ENCODE data around the gene RORC.

Gene RORC

DNA sequence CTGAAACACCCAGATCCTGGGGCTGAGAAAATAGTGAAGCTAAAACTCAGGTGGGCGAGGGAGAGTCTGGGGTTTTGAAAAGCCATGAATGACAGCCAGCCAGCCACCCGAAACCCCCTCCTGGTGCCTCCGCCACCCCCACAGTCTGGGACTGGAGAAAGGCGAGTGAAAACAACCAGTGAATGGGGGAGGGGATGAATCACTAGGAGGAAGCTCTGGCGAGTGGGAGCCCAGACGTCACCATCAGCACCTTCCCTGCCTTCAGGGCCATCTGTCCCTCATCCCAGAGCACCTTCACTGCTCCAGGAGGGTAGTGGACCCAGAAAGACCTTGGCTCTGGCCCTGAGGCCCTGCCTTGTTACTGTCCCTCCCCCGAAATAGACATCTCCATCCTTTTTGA lies 9.2 kb downstream of the RORC start:
- H3K4me3 ChIP-seq (ENCODE audit: low read length), result no peak overlapping the region
- H3K9me3 ChIP-seq (ENCODE audit: control insufficient read depth, low read depth, low read length), result no peaks in the 10 kb centered on the region
- no peaks in the 10 kb centered on the region for H3K27me3 ChIP-seq (ENCODE audit: control insufficient read depth, insufficient read depth, low read length)
- H3K9ac ChIP-seq (ENCODE audit: low read length), result no peak overlapping the region
- no peak overlapping the region for H3K27ac ChIP-seq (ENCODE audit: low read length)
- no peaks in the 10 kb centered on the region for H3K36me3 ChIP-seq (ENCODE audit: control insufficient read depth, low read depth, low read length)
- peaks cover 15% of the 10 kb centered on the region for H3K4me1 ChIP-seq (ENCODE audit: control insufficient read depth, low read depth, low read length)

DNA sequence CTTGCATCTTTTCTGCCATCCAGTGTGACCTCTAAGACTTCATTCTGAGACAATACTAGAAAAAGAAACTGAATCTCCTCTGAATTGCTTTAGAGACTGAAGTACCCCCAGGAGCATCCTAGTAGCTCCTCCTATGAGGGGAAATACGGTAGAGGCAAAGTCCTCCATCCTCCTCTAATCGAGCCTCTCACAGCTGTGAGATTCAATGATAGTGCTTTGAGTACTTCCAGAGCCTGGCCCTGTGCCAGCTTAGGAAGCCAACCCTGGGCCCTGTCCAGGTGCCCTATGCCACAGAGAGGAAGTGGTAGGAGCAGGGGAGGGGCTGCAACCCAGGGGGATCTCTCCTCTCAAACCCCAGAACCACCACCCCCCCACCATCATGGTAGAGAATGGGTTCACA lies 10.7 kb downstream of the RORC start:
- H3K4me1 ChIP-seq (ENCODE audit: control insufficient read depth, low read depth, low read length), result peaks cover 8% of the 10 kb centered on the region
- H3K9me3 ChIP-seq (ENCODE audit: control insufficient read depth, low read depth, low read length), result no peaks in the 10 kb centered on the region
- no peaks in the 10 kb centered on the region for H3K36me3 ChIP-seq (ENCODE audit: control insufficient read depth, low read depth, low read length)
- no peak overlapping the region for H3K9ac ChIP-seq (ENCODE audit: low read length)
- no peak overlapping the region for H3K27ac ChIP-seq (ENCODE audit: low read length)
- H3K27me3 ChIP-seq (ENCODE audit: control insufficient read depth, insufficient read depth, low read length), result no peaks in the 10 kb centered on the region
- H3K4me3 ChIP-seq (ENCODE audit: low read length), result no peak overlapping the region

DNA sequence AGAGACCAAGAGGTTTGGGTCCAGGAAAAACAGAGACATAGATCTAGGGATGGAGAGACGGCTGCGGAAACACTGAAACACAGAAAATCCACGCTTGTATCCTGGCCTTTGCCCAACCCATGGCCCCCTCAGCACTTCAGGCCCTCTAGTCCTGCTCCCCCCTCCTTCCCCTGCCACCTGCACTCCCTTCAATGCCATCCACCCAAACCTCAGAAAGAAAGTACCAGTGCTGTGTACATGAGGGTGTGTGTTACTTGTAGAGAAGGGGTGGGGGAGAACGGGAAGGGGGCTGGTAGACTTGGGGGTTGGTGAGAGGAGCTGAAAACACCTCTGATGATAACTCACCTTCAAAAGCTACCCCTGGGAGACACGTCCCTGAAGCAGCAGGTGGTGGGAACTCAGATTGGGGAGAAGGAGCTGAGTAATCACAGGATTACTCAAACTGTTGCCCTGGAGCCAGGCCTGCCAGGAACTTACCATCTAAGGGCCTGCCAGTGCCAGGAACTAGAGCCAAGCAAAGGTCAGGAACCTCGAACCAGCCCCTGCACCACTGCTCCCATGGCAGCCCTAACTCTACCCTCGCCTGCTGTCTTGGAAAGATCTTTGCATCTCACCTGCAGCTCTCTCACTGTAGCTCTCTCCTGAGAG lies 11.5 kb downstream of the RORC start:
- H3K27me3 ChIP-seq (ENCODE audit: control insufficient read depth, insufficient read depth, low read length), result no peaks in the 10 kb centered on the region
- no peak overlapping the region for H3K9ac ChIP-seq (ENCODE audit: low read length)
- no peaks in the 10 kb centered on the region for H3K36me3 ChIP-seq (ENCODE audit: control insufficient read depth, low read depth, low read length)
- H3K4me3 ChIP-seq (ENCODE audit: low read length), result no peak overlapping the region
- no peaks in the 10 kb centered on the region for H3K9me3 ChIP-seq (ENCODE audit: control insufficient read depth, low read depth, low read length)
- H3K4me1 ChIP-seq (ENCODE audit: control insufficient read depth, low read depth, low read length), result peaks cover 4% of the 10 kb centered on the region
- no peak overlapping the region for H3K27ac ChIP-seq (ENCODE audit: low read length)

DNA sequence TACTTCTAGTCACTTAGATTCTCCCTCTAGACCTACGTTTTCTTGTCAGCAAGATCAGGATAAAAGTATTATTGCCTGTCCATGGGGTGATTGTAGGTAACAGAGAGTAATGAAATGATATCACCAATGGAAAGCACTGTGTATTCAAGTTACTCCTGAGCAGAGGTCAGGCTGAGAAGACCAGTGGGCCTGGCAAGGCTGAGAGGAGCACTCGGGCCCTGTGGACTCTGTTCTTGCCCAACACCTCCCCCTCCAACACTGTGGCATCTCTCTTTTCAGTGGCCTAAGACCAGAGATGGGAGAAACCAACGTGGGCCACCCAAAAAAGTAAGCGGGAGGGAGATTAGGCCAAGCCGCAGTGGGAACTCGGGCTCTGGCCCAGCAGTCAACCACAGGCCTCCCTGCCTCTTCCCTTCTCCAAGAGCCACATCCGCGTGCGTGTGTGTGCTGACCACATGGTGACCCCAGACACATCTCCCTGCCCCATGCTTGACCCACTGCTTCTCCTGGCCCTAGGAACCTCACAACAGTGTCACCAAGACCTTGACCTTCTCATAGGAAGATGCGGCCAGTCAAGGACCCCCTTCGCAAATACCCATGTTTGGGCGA lies 12.3 kb downstream of the RORC start:
- Histone ChIP-seq H3K9ac (ENCODE audit: low read length) (no peak overlapping the region), H3K9me3 (ENCODE audit: control insufficient read depth, low read depth, low read length) (no peaks in the 10 kb centered on the region), H3K4me1 (ENCODE audit: control insufficient read depth, low read depth, low read length) (peaks cover 4% of the 10 kb centered on the region), H3K27ac (ENCODE audit: low read length) (no peak overlapping the region), H3K36me3 (ENCODE audit: control insufficient read depth, low read depth, low read length) (no peaks in the 10 kb centered on the region), H3K27me3 (ENCODE audit: control insufficient read depth, insufficient read depth, low read length) (no peaks in the 10 kb centered on the region), H3K4me3 (ENCODE audit: low read length) (no peak overlapping the region)

DNA sequence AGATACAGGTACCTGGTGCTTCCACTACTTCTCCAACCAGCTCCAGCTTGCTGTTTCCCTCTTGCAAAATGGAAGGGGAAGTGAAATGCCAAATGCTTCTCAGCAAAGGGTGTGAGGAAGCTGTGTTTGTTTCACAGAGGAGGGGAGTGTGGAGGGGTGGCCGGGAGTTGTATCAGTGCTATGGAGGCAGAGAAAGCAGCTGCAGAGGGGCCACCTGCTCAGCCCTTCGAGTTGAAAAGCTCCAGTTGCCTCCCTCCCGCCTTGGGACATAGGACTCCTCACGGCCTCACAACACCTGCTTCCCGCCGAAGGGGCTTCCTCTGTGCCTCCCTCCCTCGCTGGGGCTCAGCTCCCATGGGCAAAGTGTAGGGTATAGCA lies 14.3 kb downstream of the RORC start:
- Histone ChIP-seq H3K27ac (ENCODE audit: low read length) (no peak overlapping the region), H3K9ac (ENCODE audit: low read length) (no peak overlapping the region), H3K36me3 (ENCODE audit: control insufficient read depth, low read depth, low read length) (no peaks in the 10 kb centered on the region), H3K27me3 (ENCODE audit: control insufficient read depth, insufficient read depth, low read length) (no peaks in the 10 kb centered on the region), H3K9me3 (ENCODE audit: control insufficient read depth, low read depth, low read length) (no peaks in the 10 kb centered on the region), H3K4me1 (ENCODE audit: control insufficient read depth, low read depth, low read length) (peaks cover under 1% of the 10 kb centered on the region), H3K4me3 (ENCODE audit: low read length) (no peak overlapping the region)

DNA sequence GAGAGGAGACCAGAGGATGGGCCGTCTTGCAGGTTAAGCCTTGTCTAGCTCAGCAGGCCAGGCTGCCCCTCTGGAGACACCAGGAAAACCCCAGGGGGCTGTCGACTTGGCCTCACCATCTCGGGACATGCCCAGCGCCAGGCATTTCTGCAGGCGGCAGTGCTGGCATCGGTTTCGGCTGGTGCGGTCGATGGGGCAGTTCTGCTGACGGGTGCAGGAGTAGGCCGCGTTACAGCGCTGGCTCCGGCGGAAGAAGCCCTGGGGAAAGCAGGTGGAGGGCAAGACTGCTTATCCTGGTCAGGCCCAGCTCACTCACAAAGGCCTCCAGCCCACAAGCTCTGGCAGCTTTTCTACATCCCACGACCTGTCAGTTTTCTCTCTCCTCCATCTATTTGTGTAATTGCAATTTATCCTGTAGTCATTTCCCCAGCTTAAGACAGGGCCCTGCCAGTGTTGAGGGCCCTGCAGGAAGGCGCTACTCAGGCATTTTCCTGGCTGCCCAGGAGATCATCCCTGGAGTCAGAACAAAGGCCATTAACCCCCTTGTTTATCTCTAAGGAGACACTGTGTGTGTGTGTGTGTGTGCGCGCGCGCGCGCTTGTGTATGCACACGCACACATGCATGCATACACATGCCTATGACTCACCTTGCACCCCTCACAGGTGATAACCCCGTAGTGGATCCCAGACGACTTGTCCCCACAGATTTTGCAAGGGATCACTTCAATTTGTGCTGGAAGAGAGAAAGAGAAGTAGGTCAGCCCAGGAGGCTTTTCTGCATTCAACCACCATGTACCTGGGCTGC lies 14.9 kb downstream of the RORC start:
- Histone ChIP-seq H3K9me3 (ENCODE audit: control insufficient read depth, low read depth, low read length) (no peaks in the 10 kb centered on the region), H3K9ac (ENCODE audit: low read length) (no peak overlapping the region), H3K27me3 (ENCODE audit: control insufficient read depth, insufficient read depth, low read length) (no peaks in the 10 kb centered on the region), H3K36me3 (ENCODE audit: control insufficient read depth, low read depth, low read length) (no peaks in the 10 kb centered on the region), H3K27ac (ENCODE audit: low read length) (no peak overlapping the region), H3K4me1 (ENCODE audit: control insufficient read depth, low read depth, low read length) (no peaks in the 10 kb centered on the region), H3K4me3 (ENCODE audit: low read length) (no peak overlapping the region)

DNA sequence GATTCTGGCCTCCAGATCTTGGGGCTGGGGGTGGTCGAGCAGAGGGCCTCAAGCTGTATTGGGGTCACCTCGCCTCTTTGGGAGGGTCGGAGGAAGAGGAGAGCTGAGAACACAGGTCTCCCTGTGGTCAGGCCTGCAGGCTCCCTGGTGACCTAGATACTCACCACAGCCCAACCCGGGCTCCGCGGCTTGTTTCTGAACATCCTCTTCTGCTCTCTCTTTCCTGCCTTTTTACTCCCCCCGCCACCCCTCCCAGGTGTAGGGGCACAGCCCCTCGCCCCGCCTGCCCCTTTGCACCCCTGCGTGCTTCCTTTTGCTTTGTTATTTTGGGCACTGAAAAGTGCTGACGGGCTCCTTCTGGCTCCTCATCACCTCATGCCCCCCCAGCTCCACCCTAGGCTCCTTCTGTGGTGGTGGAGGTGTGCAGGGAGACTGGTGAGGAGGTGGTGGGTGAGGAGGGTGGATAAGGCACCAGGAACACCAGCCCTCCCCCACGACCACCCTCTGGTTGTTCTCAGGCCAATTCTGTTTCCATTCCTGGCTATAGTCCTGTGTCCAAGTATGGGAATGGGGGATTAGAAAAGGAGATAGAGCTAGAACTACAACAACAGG lies 15.8 kb downstream of the RORC start:
- no peak overlapping the region for H3K9ac ChIP-seq (ENCODE audit: low read length)

DNA sequence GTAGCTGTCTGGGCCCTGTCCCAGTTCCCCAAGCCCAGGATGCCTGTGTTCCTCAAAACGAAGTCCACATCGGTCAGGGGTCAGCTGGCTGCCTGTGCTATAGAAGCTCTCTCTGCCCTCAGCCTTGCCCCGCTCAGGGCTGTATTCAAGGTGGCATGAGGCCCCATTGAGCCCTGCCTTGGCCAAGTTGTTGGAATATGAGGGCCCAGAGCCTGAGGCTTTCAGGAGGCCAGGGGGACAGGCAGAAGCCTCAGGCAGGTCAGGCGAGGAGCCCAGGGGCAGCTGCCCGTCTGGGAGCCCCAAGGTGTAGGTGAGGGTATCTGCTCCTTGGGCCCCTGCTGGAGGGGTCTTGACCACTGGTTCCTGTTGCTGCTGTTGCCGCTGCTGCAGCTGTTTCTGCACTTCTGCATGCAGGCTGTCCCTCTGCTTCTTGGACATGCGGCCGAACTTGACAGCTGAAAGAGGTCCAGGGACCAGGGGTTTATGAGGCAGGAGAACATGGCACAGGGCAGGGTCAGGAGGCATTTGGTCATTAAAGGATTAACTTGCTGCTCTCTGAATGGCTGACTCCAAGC lies 16.5 kb downstream of the RORC start:
- Histone ChIP-seq H3K9ac (ENCODE audit: low read length) (no peak overlapping the region), H3K4me1 (ENCODE audit: control insufficient read depth, low read depth, low read length) (no peaks in the 10 kb centered on the region), H3K4me3 (ENCODE audit: low read length) (no peak overlapping the region), H3K36me3 (ENCODE audit: control insufficient read depth, low read depth, low read length) (no peaks in the 10 kb centered on the region), H3K27ac (ENCODE audit: low read length) (no peak overlapping the region), H3K27me3 (ENCODE audit: control insufficient read depth, insufficient read depth, low read length) (no peaks in the 10 kb centered on the region), H3K9me3 (ENCODE audit: control insufficient read depth, low read depth, low read length) (no peaks in the 10 kb centered on the region)

More for the DNA sequence above, 15.8 kb downstream of the RORC start:
- H3K36me3 ChIP-seq (ENCODE audit: control insufficient read depth, low read depth, low read length), result no peaks in the 10 kb centered on the region
- no peaks in the 10 kb centered on the region for H3K27me3 ChIP-seq (ENCODE audit: control insufficient read depth, insufficient read depth, low read length)
- H3K27ac ChIP-seq (ENCODE audit: low read length), result no peak overlapping the region
- H3K9me3 ChIP-seq (ENCODE audit: control insufficient read depth, low read depth, low read length), result no peaks in the 10 kb centered on the region
- H3K4me1 ChIP-seq (ENCODE audit: control insufficient read depth, low read depth, low read length), result no peaks in the 10 kb centered on the region
- no peak overlapping the region for H3K4me3 ChIP-seq (ENCODE audit: low read length)

DNA sequence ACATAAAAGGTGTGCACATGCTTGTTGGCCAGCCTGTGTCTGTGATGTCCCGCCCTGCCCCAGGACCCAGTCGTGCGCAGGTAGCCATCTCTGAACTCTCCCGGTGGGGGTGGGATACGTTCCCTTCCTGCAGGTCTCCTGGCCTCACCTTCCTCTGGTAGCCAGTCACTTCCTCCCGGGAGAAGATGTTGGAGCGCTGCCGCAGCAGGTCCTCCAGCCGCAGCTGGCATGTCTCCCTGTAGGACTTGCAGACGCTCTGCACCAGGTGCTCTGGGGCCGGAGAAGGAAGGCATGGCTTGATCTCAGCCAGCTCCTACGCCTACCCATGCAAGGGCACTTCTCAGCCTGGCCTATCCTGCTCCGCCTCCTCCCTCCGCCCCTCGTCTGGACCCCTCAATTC lies 17.2 kb downstream of the RORC start:
- no peaks in the 10 kb centered on the region for H3K9me3 ChIP-seq (ENCODE audit: control insufficient read depth, low read depth, low read length)
- no peak overlapping the region for H3K4me3 ChIP-seq (ENCODE audit: low read length)
- H3K9ac ChIP-seq (ENCODE audit: low read length), result no peak overlapping the region
- H3K4me1 ChIP-seq (ENCODE audit: control insufficient read depth, low read depth, low read length), result no peaks in the 10 kb centered on the region
- no peaks in the 10 kb centered on the region for H3K36me3 ChIP-seq (ENCODE audit: control insufficient read depth, low read depth, low read length)
- H3K27ac ChIP-seq (ENCODE audit: low read length), result no peak overlapping the region
- no peaks in the 10 kb centered on the region for H3K27me3 ChIP-seq (ENCODE audit: control insufficient read depth, insufficient read depth, low read length)

DNA sequence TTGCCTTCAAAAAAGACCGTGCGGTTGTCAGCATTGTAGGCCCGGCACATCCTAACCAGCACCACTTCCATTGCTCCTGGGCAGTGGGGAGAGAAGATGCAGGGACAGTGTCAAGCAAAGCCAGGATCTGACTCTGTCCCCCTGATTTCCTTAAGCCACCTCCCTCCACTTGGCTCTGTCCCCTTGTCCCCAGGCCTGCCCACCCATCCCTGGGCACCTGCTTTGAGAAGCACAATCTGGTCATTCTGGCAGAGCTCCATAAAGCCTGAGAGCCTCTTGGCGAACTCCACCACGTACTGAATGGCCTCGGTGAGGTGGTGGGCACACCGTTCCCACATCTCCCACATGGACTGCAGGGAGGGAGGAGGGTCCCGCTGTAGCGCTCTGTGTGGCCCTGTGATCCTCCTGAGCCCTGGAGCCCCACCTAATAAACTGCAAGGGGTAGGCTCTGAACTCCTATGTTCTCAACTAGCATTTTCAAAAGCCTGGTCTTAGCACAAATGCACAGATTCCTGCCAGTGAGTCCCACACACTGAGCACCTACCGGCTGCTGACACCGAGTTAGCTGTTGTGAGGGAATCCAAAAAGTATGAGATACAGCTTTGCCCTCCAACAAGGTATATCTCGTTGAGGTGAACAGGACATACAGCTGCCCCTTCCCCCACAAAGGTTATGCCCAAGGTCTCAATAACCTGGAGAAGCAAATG lies 18.2 kb downstream of the RORC start:
- H3K27me3 ChIP-seq (ENCODE audit: control insufficient read depth, insufficient read depth, low read length), result no peaks in the 10 kb centered on the region

DNA sequence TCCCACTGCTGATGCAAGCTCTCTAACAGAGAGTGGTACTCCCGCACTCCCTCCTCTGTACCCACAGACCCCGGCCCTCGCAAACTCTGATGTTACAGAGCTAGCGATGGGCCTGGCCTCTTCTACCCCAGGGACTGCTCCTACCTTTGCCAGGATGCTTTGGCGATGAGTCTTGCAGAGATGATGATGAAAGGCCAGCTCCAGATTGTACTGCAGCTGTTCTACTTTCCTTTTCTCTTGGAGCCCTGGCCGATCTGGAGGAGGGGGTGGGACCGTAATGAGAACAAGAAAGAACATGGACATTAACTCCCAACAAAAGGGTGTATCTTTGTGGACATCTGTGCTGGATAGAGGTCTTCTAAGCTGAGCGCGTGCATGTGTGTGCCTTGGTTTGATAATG lies 20.4 kb downstream of the RORC start:
- H3K4me3 ChIP-seq (ENCODE audit: low read length), result no peak overlapping the region
- H3K9ac ChIP-seq (ENCODE audit: low read length), result no peak overlapping the region

More for the DNA sequence above, 18.2 kb downstream of the RORC start:
- H3K9ac ChIP-seq (ENCODE audit: low read length), result no peak overlapping the region
- no peak overlapping the region for H3K27ac ChIP-seq (ENCODE audit: low read length)
- H3K4me3 ChIP-seq (ENCODE audit: low read length), result no peak overlapping the region
- no peaks in the 10 kb centered on the region for H3K4me1 ChIP-seq (ENCODE audit: control insufficient read depth, low read depth, low read length)
- H3K9me3 ChIP-seq (ENCODE audit: control insufficient read depth, low read depth, low read length), result no peaks in the 10 kb centered on the region
- H3K36me3 ChIP-seq (ENCODE audit: control insufficient read depth, low read depth, low read length), result no peaks in the 10 kb centered on the region

More for the DNA sequence above, 20.4 kb downstream of the RORC start:
- no peaks in the 10 kb centered on the region for H3K9me3 ChIP-seq (ENCODE audit: control insufficient read depth, low read depth, low read length)
- H3K27me3 ChIP-seq (ENCODE audit: control insufficient read depth, insufficient read depth, low read length), result no peaks in the 10 kb centered on the region
- H3K27ac ChIP-seq (ENCODE audit: low read length), result no peak overlapping the region
- H3K4me1 ChIP-seq (ENCODE audit: control insufficient read depth, low read depth, low read length), result no peaks in the 10 kb centered on the region
- H3K36me3 ChIP-seq (ENCODE audit: control insufficient read depth, low read depth, low read length), result no peaks in the 10 kb centered on the region

All from iPS-18a (cell line).